Measurements from ENCODE around the gene CFAP210.
"Not testable (repeated sequence)": the region's sequence is repeated elsewhere in the genome, so short reads cannot be mapped to it uniquely, and the experiment has no call there.

Gene CFAP210

GRCh38 chr2:169653636-169654035 lies 40.6 kb downstream of the CFAP210 start:
- H3K27me3 Mint-ChIP-seq (ENCODE audit: low read depth): peaks cover 46% of the 10 kb centered on the region
- no peaks in the 10 kb centered on the region for H3K4me1 Mint-ChIP-seq (ENCODE audit: low read depth)
- no peak overlapping the region for H3K27ac Mint-ChIP-seq
- H3K9me3 Mint-ChIP-seq: no peaks in the 10 kb centered on the region
- H3K36me3 Mint-ChIP-seq (ENCODE audit: low read depth): no peaks in the 10 kb centered on the region
- DNase-seq (ENCODE audit: low spot score): no peak
- no peak overlapping the region for H3K4me3 Mint-ChIP-seq

GRCh38 chr2:169649278-169649677 lies 44.9 kb downstream of the CFAP210 start:
- H3K4me1 Mint-ChIP-seq (ENCODE audit: low read depth): no peaks in the 10 kb centered on the region

GRCh38 chr2:169647496-169647895 lies 46.7 kb downstream of the CFAP210 start:
- no peaks in the 10 kb centered on the region for H3K9me3 Mint-ChIP-seq

More at GRCh38 chr2:169649278-169649677, 44.9 kb downstream of the CFAP210 start:
- DNase-seq (ENCODE audit: low spot score): no peak
- Mint-ChIP-seq H3K4me3 (no peak overlapping the region), H3K27me3 (ENCODE audit: low read depth) (peaks cover 27% of the 10 kb centered on the region), H3K27ac (no peak overlapping the region), H3K36me3 (ENCODE audit: low read depth) (no peaks in the 10 kb centered on the region), H3K9me3 (no peaks in the 10 kb centered on the region)

GRCh38 chr2:169644173-169644572 lies 50.0 kb downstream of the CFAP210 start:
- Mint-ChIP-seq H3K9me3 (no peaks in the 10 kb centered on the region), H3K4me3 (no peak overlapping the region), H3K4me1 (ENCODE audit: low read depth) (no peaks in the 10 kb centered on the region), H3K27ac (no peak overlapping the region), H3K27me3 (ENCODE audit: low read depth) (peaks cover 3% of the 10 kb centered on the region), H3K36me3 (ENCODE audit: low read depth) (no peaks in the 10 kb centered on the region)
- DNase-seq (ENCODE audit: low spot score): no peak

More at GRCh38 chr2:169647496-169647895, 46.7 kb downstream of the CFAP210 start:
- H3K4me3 Mint-ChIP-seq: no peak overlapping the region
- H3K27me3 Mint-ChIP-seq (ENCODE audit: low read depth): peaks cover 17% of the 10 kb centered on the region
- no peak overlapping the region for H3K27ac Mint-ChIP-seq
- DNase-seq (ENCODE audit: low spot score): no peak
- H3K36me3 Mint-ChIP-seq (ENCODE audit: low read depth): no peaks in the 10 kb centered on the region
- no peaks in the 10 kb centered on the region for H3K4me1 Mint-ChIP-seq (ENCODE audit: low read depth)

- H3K4me3 Mint-ChIP-seq: no peak overlapping the region
- DNase-seq (ENCODE audit: low spot score): no peak
- no peaks in the 10 kb centered on the region for H3K9me3 Mint-ChIP-seq
- no peaks in the 10 kb centered on the region for H3K4me1 Mint-ChIP-seq (ENCODE audit: low read depth)
- H3K36me3 Mint-ChIP-seq (ENCODE audit: low read depth): peaks cover 3% of the 10 kb centered on the region
- no peak overlapping the region for H3K27ac Mint-ChIP-seq
- no peaks in the 10 kb centered on the region for H3K27me3 Mint-ChIP-seq (ENCODE audit: low read depth)
Measured at GRCh38 chr2:169641464-169641863, 52.7 kb downstream of the CFAP210 start.

- peaks cover 3% of the 10 kb centered on the region for H3K36me3 Mint-ChIP-seq (ENCODE audit: low read depth)
- no peak for DNase-seq (ENCODE audit: low spot score)
- no peaks in the 10 kb centered on the region for H3K9me3 Mint-ChIP-seq
- H3K27ac Mint-ChIP-seq: no peak overlapping the region
- no peak overlapping the region for H3K4me3 Mint-ChIP-seq
- no peaks in the 10 kb centered on the region for H3K27me3 Mint-ChIP-seq (ENCODE audit: low read depth)
- no peaks in the 10 kb centered on the region for H3K4me1 Mint-ChIP-seq (ENCODE audit: low read depth)
Measured at GRCh38 chr2:169640104-169640503, 54.1 kb downstream of the CFAP210 start.

- Mint-ChIP-seq H3K27me3 (ENCODE audit: low read depth) (no peaks in the 10 kb centered on the region), H3K9me3 (no peaks in the 10 kb centered on the region), H3K4me3 (no peak overlapping the region), H3K4me1 (ENCODE audit: low read depth) (no peaks in the 10 kb centered on the region), H3K27ac (no peak overlapping the region), H3K36me3 (ENCODE audit: low read depth) (peaks cover 6% of the 10 kb centered on the region)
- no peak for DNase-seq (ENCODE audit: low spot score)
Measured at GRCh38 chr2:169637620-169638019, 56.6 kb downstream of the CFAP210 start.

- H3K9me3 Mint-ChIP-seq: no peaks in the 10 kb centered on the region
- no peak overlapping the region for H3K4me3 Mint-ChIP-seq
- H3K4me1 Mint-ChIP-seq (ENCODE audit: low read depth): no peaks in the 10 kb centered on the region
- peaks cover 9% of the 10 kb centered on the region for H3K36me3 Mint-ChIP-seq (ENCODE audit: low read depth)
- H3K27ac Mint-ChIP-seq: no peak overlapping the region
- no peak for DNase-seq (ENCODE audit: low spot score)
- H3K27me3 Mint-ChIP-seq (ENCODE audit: low read depth): no peaks in the 10 kb centered on the region
Measured at GRCh38 chr2:169636440-169637097, 57.6 kb downstream of the CFAP210 start.

- Mint-ChIP-seq H3K4me1 (ENCODE audit: low read depth) (peaks cover 9% of the 10 kb centered on the region), H3K36me3 (ENCODE audit: low read depth) (peaks cover 37% of the 10 kb centered on the region)
Measured at GRCh38 chr2:169625781-169626180, 68.4 kb downstream of the CFAP210 start.

GRCh38 chr2:169623235-169623634 lies 71.0 kb downstream of the CFAP210 start:
- no peak for DNase-seq (ENCODE audit: low spot score)
- Mint-ChIP-seq H3K4me3 (no peak overlapping the region), H3K4me1 (ENCODE audit: low read depth) (peaks cover 19% of the 10 kb centered on the region), H3K9me3 (no peaks in the 10 kb centered on the region), H3K27me3 (ENCODE audit: low read depth) (no peaks in the 10 kb centered on the region), H3K36me3 (ENCODE audit: low read depth) (peaks cover 52% of the 10 kb centered on the region), H3K27ac (no peak overlapping the region)

More at GRCh38 chr2:169625781-169626180, 68.4 kb downstream of the CFAP210 start:
- Mint-ChIP-seq H3K27me3 (ENCODE audit: low read depth) (no peaks in the 10 kb centered on the region), H3K9me3 (no peaks in the 10 kb centered on the region), H3K27ac (no peak overlapping the region), H3K4me3 (no peak overlapping the region)
- no peak for DNase-seq (ENCODE audit: low spot score)

GRCh38 chr2:169620509-169620908 lies 73.7 kb downstream of the CFAP210 start:
- Mint-ChIP-seq H3K27ac (no peak overlapping the region), H3K4me3 (no peak overlapping the region), H3K9me3 (peaks cover 20% of the 10 kb centered on the region), H3K4me1 (ENCODE audit: low read depth) (peaks cover 25% of the 10 kb centered on the region), H3K36me3 (ENCODE audit: low read depth) (peaks cover 70% of the 10 kb centered on the region), H3K27me3 (ENCODE audit: low read depth) (no peaks in the 10 kb centered on the region)
- no peak for DNase-seq (ENCODE audit: low spot score)

GRCh38 chr2:169619946-169620345 lies 74.3 kb downstream of the CFAP210 start:
- Mint-ChIP-seq H3K4me1 (ENCODE audit: low read depth) (peaks cover 25% of the 10 kb centered on the region), H3K27me3 (ENCODE audit: low read depth) (no peaks in the 10 kb centered on the region), H3K27ac (no peak overlapping the region), H3K36me3 (ENCODE audit: low read depth) (peaks cover 72% of the 10 kb centered on the region), H3K9me3 (peaks cover 20% of the 10 kb centered on the region), H3K4me3 (no peak overlapping the region)
- no peak for DNase-seq (ENCODE audit: low spot score)

GRCh38 chr2:169615982-169616381 lies 78.2 kb downstream of the CFAP210 start:
- peaks cover 82% of the 10 kb centered on the region for H3K36me3 Mint-ChIP-seq (ENCODE audit: low read depth)
- H3K27ac Mint-ChIP-seq: not testable (repeated sequence)

GRCh38 chr2:169613876-169614275 lies 80.3 kb downstream of the CFAP210 start:
- peaks cover 83% of the 10 kb centered on the region for H3K36me3 Mint-ChIP-seq (ENCODE audit: low read depth)
- peaks cover 8% of the 10 kb centered on the region for H3K4me1 Mint-ChIP-seq (ENCODE audit: low read depth)
- DNase-seq (ENCODE audit: low spot score): no peak
- H3K27me3 Mint-ChIP-seq (ENCODE audit: low read depth): no peaks in the 10 kb centered on the region
- H3K9me3 Mint-ChIP-seq: peaks cover 20% of the 10 kb centered on the region
- H3K27ac Mint-ChIP-seq: no peak overlapping the region
- no peak overlapping the region for H3K4me3 Mint-ChIP-seq

More at GRCh38 chr2:169615982-169616381, 78.2 kb downstream of the CFAP210 start:
- DNase-seq (ENCODE audit: low spot score); H3K4me3 Mint-ChIP-seq; H3K27me3 Mint-ChIP-seq (ENCODE audit: low read depth): not testable (repeated sequence)
- peaks cover 16% of the 10 kb centered on the region for H3K4me1 Mint-ChIP-seq (ENCODE audit: low read depth)
- peaks cover 20% of the 10 kb centered on the region for H3K9me3 Mint-ChIP-seq

GRCh38 chr2:169609264-169609663 lies 84.9 kb downstream of the CFAP210 start:
- peaks cover 55% of the 10 kb centered on the region for H3K36me3 Mint-ChIP-seq (ENCODE audit: low read depth)

More at GRCh38 chr2:169609264-169609663, 84.9 kb downstream of the CFAP210 start:
- H3K4me1 Mint-ChIP-seq (ENCODE audit: low read depth): no peaks in the 10 kb centered on the region
- DNase-seq (ENCODE audit: low spot score): no peak
- H3K4me3 Mint-ChIP-seq: no peak overlapping the region
- no peaks in the 10 kb centered on the region for H3K9me3 Mint-ChIP-seq
- H3K27ac Mint-ChIP-seq: no peak overlapping the region
- no peaks in the 10 kb centered on the region for H3K27me3 Mint-ChIP-seq (ENCODE audit: low read depth)
